Measurements from ENCODE around the gene EGR1. TPM values are rescaled to one million over a fixed set of nuclear protein-coding genes. Genes with fewer than 3 reads are reported as not detected.

The EGR1 gene
- total RNA-seq, 1 donor from 2014 or later: 21.4 TPM

- Histone ChIP-seq H3K9ac (ENCODE audit: low read depth in 1 of 3, low read length in 3 of 3) (no peak overlapping the region), H3K27me3 (ENCODE audit: control insufficient read depth in 3 of 3, insufficient read depth in 3 of 3, low read length in 3 of 3) (peaks cover 0 to 3% (median 0%) of the 10 kb centered on the region in 3 donors), H3K4me1 (ENCODE audit: control insufficient read depth in 3 of 3, insufficient read depth in 3 of 3, low read length in 3 of 3) (peaks cover 10 to 13% (median 11%) of the 10 kb centered on the region in 3 donors), H3K9me3 (ENCODE audit: control insufficient read depth in 3 of 3, low read length in 3 of 3) (no peaks in the 10 kb centered on the region), H3K4me3 (ENCODE audit: low read length in 3 of 3) (no peak overlapping the region), H3K27ac (ENCODE audit: low read depth, low read length) (no peak overlapping the region), H3K36me3 (ENCODE audit: control insufficient read depth in 3 of 3, insufficient read depth in 3 of 3, low read length in 3 of 3) (no peaks in the 10 kb centered on the region)
These were observed 11.7 kb upstream of the EGR1 start for GRCh38 chr5:138453590-138453989.

DNA sequence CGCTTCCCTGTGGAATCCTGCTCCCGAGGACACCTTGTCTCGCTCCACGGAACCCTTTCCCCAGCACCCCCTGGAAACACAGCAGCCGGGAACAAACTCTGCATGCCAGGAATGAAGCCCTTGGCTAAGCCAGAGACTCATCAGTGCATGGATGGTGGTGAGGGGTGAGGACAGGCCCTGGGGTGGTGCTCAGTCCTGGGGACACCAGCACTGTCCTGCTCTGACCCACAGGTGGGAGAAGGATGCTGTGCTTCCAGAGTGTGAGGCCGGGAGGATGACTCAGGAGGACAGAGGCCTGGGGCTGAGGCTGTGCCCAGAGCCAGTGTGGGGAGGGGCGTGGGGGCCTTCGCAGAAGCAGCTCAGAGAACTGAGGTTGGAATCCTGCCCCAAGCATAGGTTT lies 11.2 kb upstream of the EGR1 start:
- H3K9me3 ChIP-seq (ENCODE audit: control insufficient read depth in 3 of 3, low read length in 3 of 3): no peaks in the 10 kb centered on the region
- no peak overlapping the region for H3K27ac ChIP-seq (ENCODE audit: low read depth, low read length)
- H3K9ac ChIP-seq (ENCODE audit: low read depth in 1 of 3, low read length in 3 of 3): no peak overlapping the region
- no peaks in the 10 kb centered on the region for H3K36me3 ChIP-seq (ENCODE audit: control insufficient read depth in 3 of 3, insufficient read depth in 3 of 3, low read length in 3 of 3)
- peaks cover 0 to 3% (median 0%) of the 10 kb centered on the region in 3 donors for H3K27me3 ChIP-seq (ENCODE audit: control insufficient read depth in 3 of 3, insufficient read depth in 3 of 3, low read length in 3 of 3)
- no peak overlapping the region for H3K4me3 ChIP-seq (ENCODE audit: low read length in 3 of 3)
- peaks cover 13 to 16% (median 15%) of the 10 kb centered on the region in 3 donors for H3K4me1 ChIP-seq (ENCODE audit: control insufficient read depth in 3 of 3, insufficient read depth in 3 of 3, low read length in 3 of 3)

- Histone ChIP-seq H3K36me3 (ENCODE audit: control insufficient read depth in 3 of 3, insufficient read depth in 3 of 3, low read length in 3 of 3) (no peaks in the 10 kb centered on the region), H3K27me3 (ENCODE audit: control insufficient read depth in 3 of 3, insufficient read depth in 3 of 3, low read length in 3 of 3) (peaks cover 0 to 3% (median 0%) of the 10 kb centered on the region in 3 donors), H3K4me1 (ENCODE audit: control insufficient read depth in 3 of 3, insufficient read depth in 3 of 3, low read length in 3 of 3) (peaks cover 4 to 12% (median 6%) of the 10 kb centered on the region in 3 donors), H3K9me3 (ENCODE audit: control insufficient read depth in 3 of 3, low read length in 3 of 3) (no peaks in the 10 kb centered on the region), H3K27ac (ENCODE audit: low read depth, low read length) (no peak overlapping the region), H3K4me3 (ENCODE audit: low read length in 3 of 3) (no peak overlapping the region), H3K9ac (ENCODE audit: low read depth in 1 of 3, low read length in 3 of 3) (no peak overlapping the region)
These were observed 9.9 kb upstream of the EGR1 start for GRCh38 chr5:138455232-138455930.

DNA sequence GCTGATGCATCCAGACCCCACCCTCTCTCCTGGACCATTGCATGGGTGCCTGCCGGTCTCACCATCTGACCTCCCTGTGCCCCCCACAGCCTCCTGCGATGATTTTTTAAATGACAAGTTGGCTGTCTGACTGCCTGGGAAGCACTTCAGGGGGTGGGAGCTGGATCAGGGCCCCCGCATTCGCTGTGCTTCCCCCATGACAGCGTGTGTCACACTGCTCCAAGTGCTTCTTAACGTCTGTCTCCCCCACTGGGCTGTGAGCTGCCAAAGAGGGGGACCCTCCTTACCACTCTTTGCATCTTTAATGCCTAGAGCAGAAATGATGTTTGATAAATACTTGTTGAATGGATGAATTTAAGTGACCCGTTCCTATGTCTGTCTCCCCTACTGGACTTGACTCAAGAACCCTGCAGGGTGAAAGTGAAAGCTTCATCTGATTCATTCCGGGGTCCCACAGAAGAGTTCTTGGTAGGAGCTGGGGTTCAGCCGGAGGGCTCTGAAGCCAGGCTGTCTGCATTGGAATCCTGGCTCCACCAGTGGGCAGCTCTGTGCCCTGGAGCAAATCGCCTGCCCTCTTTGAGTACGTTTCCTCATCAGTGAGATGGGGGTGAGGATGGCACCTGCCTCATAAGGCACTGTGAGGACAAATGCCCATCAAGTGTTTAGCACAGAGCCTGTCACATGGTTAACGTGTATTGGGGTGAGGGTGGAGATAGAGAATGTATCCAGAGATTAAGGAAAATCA lies 7.6 kb upstream of the EGR1 start:
- Histone ChIP-seq H3K4me1 (ENCODE audit: control insufficient read depth in 3 of 3, insufficient read depth in 3 of 3, low read length in 3 of 3) (peaks cover 15 to 19% (median 18%) of the 10 kb centered on the region in 3 donors), H3K36me3 (ENCODE audit: control insufficient read depth in 3 of 3, insufficient read depth in 3 of 3, low read length in 3 of 3) (no peaks in the 10 kb centered on the region), H3K9ac (ENCODE audit: low read depth in 1 of 3, low read length in 3 of 3) (peak overlapping the region in 1 of 3 donors; percentile 3), H3K4me3 (ENCODE audit: low read length in 3 of 3) (no peak overlapping the region), H3K27me3 (ENCODE audit: control insufficient read depth in 3 of 3, insufficient read depth in 3 of 3, low read length in 3 of 3) (peaks cover 0 to 3% (median 0%) of the 10 kb centered on the region in 3 donors), H3K9me3 (ENCODE audit: control insufficient read depth in 3 of 3, low read length in 3 of 3) (no peaks in the 10 kb centered on the region), H3K27ac (ENCODE audit: low read depth, low read length) (no peak overlapping the region)

DNA sequence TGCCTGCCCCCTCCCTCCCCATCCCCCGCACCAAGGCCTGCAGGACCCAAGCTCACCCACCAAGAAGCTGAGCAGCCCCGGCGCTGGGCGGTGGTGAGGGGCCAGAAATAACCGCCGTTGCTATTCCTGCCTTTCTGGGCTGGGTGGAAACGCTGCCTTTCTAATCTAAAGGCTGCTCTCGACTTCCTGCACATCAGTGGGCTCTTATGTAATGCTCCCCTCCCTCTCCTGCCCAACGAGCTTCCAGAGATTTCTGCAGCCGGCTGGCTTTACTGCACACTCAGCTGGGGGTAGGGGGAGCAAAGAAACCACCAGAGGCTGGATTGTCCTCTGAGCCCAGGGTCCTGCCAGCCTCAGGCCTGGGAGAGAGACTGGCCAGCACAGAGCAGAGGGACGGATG lies 6.9 kb upstream of the EGR1 start:
- peak overlapping the region in 1 of 3 donors; percentile 8 for H3K9ac ChIP-seq (ENCODE audit: low read depth in 1 of 3, low read length in 3 of 3)
- H3K4me3 ChIP-seq (ENCODE audit: low read length in 3 of 3): peak overlapping the region in 1 of 3 donors; percentile 6
- peaks cover 0 to 3% (median 0%) of the 10 kb centered on the region in 3 donors for H3K27me3 ChIP-seq (ENCODE audit: control insufficient read depth in 3 of 3, insufficient read depth in 3 of 3, low read length in 3 of 3)
- no peak overlapping the region for H3K27ac ChIP-seq (ENCODE audit: low read depth, low read length)
- no peaks in the 10 kb centered on the region for H3K9me3 ChIP-seq (ENCODE audit: control insufficient read depth in 3 of 3, low read length in 3 of 3)
- H3K4me1 ChIP-seq (ENCODE audit: control insufficient read depth in 3 of 3, insufficient read depth in 3 of 3, low read length in 3 of 3): peaks cover 17 to 21% (median 20%) of the 10 kb centered on the region in 3 donors
- H3K36me3 ChIP-seq (ENCODE audit: control insufficient read depth in 3 of 3, insufficient read depth in 3 of 3, low read length in 3 of 3): no peaks in the 10 kb centered on the region

DNA sequence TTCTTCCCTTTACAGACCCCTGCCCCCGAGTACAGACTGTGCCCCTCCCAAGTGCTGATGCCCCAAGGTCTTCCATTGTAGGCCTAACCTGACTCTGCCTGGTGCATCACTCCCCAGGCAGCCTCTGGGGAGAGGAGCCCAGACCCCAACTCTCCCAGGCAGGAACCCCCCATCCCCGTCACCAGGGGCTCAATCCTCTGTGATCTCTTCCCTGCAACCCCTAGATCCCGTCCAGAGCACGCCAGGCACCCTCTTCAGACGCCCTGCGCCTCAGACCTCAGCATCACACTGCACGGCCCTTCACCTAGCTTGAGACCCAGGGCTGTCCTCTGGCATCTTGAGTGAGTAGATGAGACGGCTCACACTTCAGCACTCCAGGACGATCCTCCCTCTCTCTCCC lies 6.4 kb upstream of the EGR1 start:
- Histone ChIP-seq H3K9me3 (ENCODE audit: control insufficient read depth in 3 of 3, low read length in 3 of 3) (no peaks in the 10 kb centered on the region), H3K4me1 (ENCODE audit: control insufficient read depth in 3 of 3, insufficient read depth in 3 of 3, low read length in 3 of 3) (peaks cover 18 to 25% (median 24%) of the 10 kb centered on the region in 3 donors), H3K27me3 (ENCODE audit: control insufficient read depth in 3 of 3, insufficient read depth in 3 of 3, low read length in 3 of 3) (peaks cover 0 to 3% (median 0%) of the 10 kb centered on the region in 3 donors), H3K4me3 (ENCODE audit: low read length in 3 of 3) (no peak overlapping the region), H3K27ac (ENCODE audit: low read depth, low read length) (no peak overlapping the region), H3K9ac (ENCODE audit: low read depth in 1 of 3, low read length in 3 of 3) (peak overlapping the region in 1 of 3 donors; percentile 8), H3K36me3 (ENCODE audit: control insufficient read depth in 3 of 3, insufficient read depth in 3 of 3, low read length in 3 of 3) (no peaks in the 10 kb centered on the region)

- H3K36me3 ChIP-seq (ENCODE audit: control insufficient read depth in 3 of 3, insufficient read depth in 3 of 3, low read length in 3 of 3): no peaks in the 10 kb centered on the region
- H3K9ac ChIP-seq (ENCODE audit: low read depth in 1 of 3, low read length in 3 of 3): no peak overlapping the region
- no peak overlapping the region for H3K4me3 ChIP-seq (ENCODE audit: low read length in 3 of 3)
- H3K27ac ChIP-seq (ENCODE audit: low read depth, low read length): no peak overlapping the region
- H3K27me3 ChIP-seq (ENCODE audit: control insufficient read depth in 3 of 3, insufficient read depth in 3 of 3, low read length in 3 of 3): peaks cover 0 to 3% (median 0%) of the 10 kb centered on the region in 3 donors
- H3K9me3 ChIP-seq (ENCODE audit: control insufficient read depth in 3 of 3, low read length in 3 of 3): no peaks in the 10 kb centered on the region
- peaks cover 21 to 29% (median 28%) of the 10 kb centered on the region in 3 donors for H3K4me1 ChIP-seq (ENCODE audit: control insufficient read depth in 3 of 3, insufficient read depth in 3 of 3, low read length in 3 of 3)
These were observed 5.9 kb upstream of the EGR1 start for GRCh38 chr5:138459311-138459933.

DNA sequence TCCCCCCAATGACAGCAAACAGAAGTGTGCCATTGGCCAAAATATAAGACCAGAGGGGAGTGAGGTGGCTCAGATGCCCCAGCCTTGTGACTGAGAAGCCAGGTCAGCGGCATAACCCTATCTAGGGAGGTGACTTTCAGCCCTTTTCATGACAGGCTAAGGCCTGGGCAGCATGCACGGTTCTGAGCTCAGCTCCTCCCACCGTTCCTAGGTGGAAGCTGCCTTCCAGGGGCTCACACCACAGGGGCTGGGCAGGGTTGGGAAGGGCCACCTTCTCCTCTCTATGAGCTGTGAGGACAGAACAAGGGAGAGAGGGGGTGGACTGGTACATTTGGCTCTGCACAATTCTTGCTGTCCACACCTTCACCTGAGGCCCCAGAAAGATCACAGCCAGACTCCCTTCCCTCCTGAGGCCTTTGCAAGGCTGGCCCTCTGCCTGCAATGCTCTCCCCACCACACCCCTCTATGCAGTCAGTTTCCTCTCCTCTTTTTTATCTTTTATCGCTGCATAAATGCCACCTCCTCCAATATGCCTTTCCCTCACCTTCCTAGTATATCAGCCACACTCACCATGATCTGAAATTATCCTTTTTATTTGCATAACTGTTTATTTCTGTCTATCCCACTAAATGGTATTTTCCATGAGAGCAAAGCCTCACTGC lies 5.1 kb upstream of the EGR1 start:
- Histone ChIP-seq H3K9ac (ENCODE audit: low read depth in 1 of 3, low read length in 3 of 3) (no peak overlapping the region), H3K4me3 (ENCODE audit: low read length in 3 of 3) (no peak overlapping the region), H3K27ac (ENCODE audit: low read depth, low read length) (no peak overlapping the region), H3K36me3 (ENCODE audit: control insufficient read depth in 3 of 3, insufficient read depth in 3 of 3, low read length in 3 of 3) (no peaks in the 10 kb centered on the region), H3K4me1 (ENCODE audit: control insufficient read depth in 3 of 3, insufficient read depth in 3 of 3, low read length in 3 of 3) (peaks cover 21 to 30% (median 29%) of the 10 kb centered on the region in 3 donors), H3K9me3 (ENCODE audit: control insufficient read depth in 3 of 3, low read length in 3 of 3) (no peaks in the 10 kb centered on the region), H3K27me3 (ENCODE audit: control insufficient read depth in 3 of 3, insufficient read depth in 3 of 3, low read length in 3 of 3) (no peaks in the 10 kb centered on the region)

GRCh38 chr5:138461343-138462125 lies 3.7 kb upstream of the EGR1 start:
- H3K9ac ChIP-seq (ENCODE audit: low read depth in 1 of 3, low read length in 3 of 3): no peak overlapping the region

More at GRCh38 chr5:138461343-138462125, 3.7 kb upstream of the EGR1 start:
- Histone ChIP-seq H3K27me3 (ENCODE audit: control insufficient read depth in 3 of 3, insufficient read depth in 3 of 3, low read length in 3 of 3) (peaks cover 0 to 5% (median 3%) of the 10 kb centered on the region in 3 donors), H3K9me3 (ENCODE audit: control insufficient read depth in 3 of 3, low read length in 3 of 3) (no peaks in the 10 kb centered on the region), H3K4me1 (ENCODE audit: control insufficient read depth in 3 of 3, insufficient read depth in 3 of 3, low read length in 3 of 3) (peaks cover 28 to 39% (median 39%) of the 10 kb centered on the region in 3 donors), H3K4me3 (ENCODE audit: low read length in 3 of 3) (no peak overlapping the region), H3K36me3 (ENCODE audit: control insufficient read depth in 3 of 3, insufficient read depth in 3 of 3, low read length in 3 of 3) (peaks cover 0 to 2% (median 0%) of the 10 kb centered on the region in 3 donors), H3K27ac (ENCODE audit: low read depth, low read length) (no peak overlapping the region)

All from skeletal muscle tissue (tissue), 4 donors.